NCI-H2227 (cell line): Measurements from ENCODE around the gene ICA1.
A peak's percentile ranks its signal among the peaks of the same experiment; 100 is the strongest.

Experiments used
- DNase-seq: peaks from one replicate; lab custom pipeline; 2025; ENCODE audit not compliant: unreplicated experiment; lab: John Stamatoyannopoulos, UW

Gene ICA1

DNA sequence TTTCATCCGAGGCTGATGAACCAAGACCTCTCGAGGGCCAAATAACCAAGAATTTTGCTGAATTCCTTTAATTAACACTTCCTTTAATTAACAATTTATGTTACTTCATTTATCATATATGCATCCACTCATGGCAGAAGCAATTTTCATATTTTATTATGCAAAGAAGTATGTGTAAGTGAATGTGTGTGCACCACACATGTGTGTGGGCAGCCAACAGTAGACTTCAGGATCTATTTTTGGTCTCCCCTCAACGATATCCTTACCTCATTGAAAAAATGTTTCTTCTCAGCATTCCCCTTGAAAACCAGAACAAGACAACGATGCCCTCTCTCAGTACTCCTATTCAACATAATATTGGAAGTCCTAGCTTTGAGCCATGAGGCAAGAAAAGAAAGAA is 96.8 kb downstream of the ICA1 start:
- no peak for DNase-seq

DNA sequence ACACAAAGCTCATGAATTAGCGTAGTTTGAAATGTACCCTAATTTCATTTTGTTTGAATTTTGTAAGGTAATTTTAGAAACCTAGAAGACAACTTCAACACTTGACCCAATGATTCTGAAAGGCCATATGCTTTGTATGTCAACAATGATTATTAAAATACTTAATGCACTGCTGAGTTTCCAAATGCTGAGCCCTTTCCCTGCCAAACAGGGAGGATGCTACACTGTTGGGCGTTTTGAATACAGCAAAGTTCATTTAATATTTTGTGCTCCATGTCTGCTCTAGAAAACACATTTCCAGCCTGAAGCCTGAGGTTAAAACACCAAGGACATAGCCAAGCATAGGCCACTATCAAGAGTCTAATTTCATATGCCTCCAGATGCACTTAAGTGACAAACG is 99.8 kb downstream of the ICA1 start:
- DNase-seq, result no peak

DNA sequence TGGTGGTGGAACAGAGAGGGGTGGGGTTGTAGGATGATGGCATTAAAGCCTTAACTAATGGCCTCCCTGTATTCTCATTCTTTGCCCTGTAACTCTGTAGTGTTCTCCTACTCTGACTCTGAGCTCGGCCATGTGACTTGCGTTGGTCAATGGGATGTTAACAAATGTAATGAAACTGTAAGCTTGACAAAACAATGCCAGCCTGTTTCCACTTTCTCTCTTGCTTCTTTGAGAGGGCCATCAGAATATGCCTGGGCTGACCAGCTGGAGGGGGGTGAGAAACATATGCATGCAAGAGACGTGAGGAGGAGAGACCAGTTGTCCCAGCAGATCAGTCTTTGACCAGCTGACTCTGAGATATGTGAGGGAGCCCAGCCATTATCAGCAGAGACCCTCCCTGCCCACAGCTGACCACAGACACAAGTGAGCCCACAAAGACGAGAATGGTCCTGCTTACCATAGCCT is 100.6 kb downstream of the ICA1 start:
- DNase-seq, result no peak

DNA sequence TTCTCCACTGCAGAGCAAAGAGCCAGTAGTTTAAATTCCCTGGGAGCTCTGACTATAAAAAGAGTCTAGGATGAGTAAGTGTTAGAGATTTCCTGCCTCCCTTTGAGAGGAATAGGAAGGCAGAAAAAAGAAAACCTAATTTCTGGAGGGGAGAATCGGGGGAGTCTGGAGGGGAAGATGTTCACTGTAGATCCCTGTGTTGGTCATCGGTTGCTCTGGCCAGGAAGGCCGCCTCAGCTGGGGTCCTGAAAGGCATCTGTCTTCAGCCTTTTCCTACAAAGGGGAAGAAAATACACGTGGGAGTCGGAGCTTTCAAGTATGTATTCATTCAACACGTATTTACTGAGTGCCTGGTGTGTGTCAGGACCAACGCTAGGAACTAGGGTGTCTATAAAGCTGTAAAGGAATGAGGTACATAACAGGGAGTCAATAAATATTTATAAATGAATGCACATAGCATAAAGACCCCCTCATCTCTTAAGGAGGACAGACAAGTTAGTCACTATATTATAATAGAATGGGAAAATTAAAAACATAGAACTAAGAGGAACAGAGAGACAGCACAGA is 101.1 kb downstream of the ICA1 start:
- DNase-seq, result no peak

DNA sequence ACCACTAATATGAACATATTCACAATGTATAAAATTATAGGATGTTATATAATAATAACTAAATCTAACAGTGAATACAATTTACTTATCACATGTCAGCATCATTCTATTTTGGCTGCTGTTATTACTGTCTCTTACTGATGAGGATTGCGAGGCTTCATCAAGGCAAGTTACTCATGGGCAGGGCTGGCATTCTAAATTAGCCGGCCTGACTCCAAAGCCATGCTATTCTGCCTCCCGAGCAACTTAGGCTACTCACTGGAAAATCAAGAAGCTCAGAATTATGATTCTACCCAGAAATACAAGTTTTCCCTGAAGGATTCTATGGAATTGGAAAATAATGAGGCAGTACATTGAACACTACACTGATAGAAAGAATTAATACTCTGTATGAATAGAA is 101.7 kb downstream of the ICA1 start:
- no peak for DNase-seq

DNA sequence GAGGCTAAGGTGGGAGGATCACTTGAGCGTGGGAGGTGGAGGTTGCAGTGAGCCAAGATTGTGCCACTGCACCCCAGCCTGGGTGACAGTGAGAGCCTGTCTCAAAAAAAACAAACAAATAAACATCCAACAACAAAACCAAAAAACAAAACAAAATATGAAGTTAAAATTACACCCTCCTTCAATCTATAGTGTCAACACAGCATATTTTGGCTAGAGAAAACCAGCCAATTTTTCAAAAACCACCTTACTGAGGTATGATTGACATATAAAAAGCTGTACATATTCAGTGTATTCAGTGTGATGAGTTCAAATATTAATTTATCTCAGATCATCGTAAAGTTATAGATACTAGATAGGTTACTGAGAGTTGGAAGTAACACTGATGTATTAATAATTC is 102.4 kb downstream of the ICA1 start:
- DNase-seq, result no peak

DNA sequence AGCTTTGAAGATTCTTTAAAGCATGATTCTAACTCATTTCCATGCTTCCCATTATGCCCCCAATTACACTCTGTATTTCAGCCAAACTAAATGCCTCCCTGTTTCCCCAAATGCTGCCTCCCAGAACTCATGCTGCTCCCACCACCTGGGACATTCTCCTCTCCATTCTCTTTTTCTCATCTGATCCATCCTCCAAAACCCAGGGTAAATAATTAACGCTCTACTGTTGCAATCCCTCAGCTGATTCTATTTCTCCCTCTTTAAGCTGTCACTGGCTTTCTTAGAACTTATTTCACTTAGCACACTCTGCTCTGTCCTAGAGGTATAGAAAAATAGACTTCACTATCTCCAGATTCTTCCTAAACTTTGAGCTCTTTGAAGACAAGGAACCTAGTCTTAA is 104.7 kb downstream of the ICA1 start:
- no peak for DNase-seq

DNA sequence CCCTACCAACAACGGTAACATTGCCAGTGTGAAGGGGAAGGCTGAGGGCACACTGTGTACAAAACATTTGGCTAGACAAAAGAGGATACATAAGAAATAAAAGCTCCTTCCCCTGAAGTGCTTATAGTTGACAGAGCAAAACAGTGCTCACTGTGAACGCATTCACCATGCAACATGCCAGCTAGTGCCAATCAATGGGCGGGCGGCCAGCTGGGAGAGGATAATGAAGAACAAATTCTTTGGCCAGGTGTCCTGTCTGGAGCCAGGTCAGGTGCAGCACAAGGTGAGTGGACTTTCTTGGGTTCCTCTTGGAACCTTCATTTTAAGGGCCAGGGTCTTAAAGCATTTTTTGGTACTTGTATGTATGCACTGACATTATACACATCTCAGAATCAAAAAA is 106.1 kb downstream of the ICA1 start:
- DNase-seq, result no peak

DNA sequence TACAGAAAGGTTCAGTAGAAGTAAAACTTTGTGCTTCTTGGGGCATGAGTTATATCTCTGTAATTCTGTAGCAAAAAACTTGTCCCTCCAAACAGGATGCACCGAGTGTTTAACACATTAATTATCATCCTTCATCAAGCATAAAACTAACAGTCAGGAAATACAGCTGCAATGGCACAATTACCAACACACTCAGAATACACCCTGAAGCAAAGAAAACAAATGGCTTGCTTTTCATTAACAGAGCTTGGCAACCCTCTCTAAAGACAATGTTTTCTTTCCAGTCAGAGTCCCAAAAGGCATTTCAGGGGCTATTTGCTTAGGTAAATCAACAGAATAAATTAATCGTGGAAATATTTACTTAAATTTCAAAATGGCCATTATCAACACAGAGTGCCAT is 107.7 kb downstream of the ICA1 start:
- no peak for DNase-seq

DNA sequence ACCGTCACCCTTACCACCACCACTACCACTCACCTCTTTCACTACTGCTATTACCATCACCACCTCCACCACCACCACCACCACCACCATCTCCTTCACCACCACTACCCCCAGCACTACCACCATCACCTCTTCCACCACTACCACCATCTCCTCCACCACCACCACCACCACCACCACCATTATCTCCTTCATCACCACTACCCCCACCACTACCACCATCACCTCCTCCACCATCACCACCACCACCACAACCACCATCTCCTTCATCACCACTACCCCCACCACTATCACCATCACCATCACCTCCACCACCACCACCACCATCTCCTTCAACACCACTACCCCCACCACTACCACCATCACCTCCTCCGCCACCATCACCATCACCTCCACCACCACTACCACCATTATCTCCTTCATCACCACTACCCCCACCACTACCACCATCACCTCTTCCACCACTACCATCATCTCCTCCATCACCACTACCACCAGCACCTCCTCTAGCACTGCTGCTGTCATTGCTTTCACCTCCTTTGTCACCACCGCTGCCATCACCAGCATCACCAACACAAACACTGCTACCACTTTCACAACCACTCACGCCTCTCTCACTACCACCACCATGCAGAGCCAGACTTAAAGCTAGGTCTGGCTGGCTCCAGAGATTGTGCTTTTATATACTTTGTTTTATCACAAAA is 109.3 kb downstream of the ICA1 start:
- DNase-seq, result no peak

DNA sequence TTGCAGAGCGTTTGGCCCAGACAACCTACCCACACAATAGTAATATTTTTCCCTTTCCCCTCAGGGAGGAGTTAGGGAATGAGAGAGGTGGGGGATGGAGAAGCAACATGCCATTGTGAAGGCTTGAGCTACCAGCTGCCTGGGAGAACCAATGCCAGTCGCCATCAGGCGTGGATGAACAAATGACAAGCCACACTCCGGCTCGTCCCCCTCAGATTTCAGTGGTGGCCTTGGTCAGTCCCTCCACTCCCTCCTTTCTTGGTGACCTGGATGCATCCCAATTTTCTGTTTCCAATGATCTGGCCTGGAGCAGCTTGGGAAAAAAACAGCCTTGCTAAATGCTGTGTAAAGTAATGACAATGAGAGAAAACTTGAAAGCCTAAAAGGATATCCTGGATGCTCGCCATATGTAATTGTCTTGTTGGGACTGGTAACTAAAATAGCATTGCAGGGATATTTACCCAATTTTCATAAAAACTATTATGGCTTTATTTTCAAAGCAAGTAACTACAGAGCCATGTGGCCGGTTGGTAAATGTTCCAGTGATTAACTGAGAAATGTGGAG is 110.7 kb downstream of the ICA1 start:
- DNase-seq, result no peak

DNA sequence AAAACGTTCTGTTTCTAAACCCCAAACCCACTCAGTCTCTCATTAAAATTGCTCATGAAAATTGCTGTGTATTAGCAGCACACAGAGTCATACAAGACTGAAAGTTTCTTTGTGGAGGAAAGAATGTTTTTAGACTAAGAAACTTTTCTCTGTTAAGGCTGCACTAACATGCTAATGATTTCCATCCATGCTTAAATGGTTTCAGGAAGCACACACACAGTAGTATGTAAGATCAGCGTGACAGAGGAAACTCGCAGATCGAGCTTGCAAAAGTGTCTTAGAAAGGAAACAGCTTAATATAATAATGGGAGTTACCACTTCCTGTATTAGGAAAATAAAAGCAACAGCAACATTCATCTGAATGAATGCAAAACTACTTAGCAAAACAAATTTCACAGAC is 112.7 kb downstream of the ICA1 start:
- DNase-seq, result no peak

DNA sequence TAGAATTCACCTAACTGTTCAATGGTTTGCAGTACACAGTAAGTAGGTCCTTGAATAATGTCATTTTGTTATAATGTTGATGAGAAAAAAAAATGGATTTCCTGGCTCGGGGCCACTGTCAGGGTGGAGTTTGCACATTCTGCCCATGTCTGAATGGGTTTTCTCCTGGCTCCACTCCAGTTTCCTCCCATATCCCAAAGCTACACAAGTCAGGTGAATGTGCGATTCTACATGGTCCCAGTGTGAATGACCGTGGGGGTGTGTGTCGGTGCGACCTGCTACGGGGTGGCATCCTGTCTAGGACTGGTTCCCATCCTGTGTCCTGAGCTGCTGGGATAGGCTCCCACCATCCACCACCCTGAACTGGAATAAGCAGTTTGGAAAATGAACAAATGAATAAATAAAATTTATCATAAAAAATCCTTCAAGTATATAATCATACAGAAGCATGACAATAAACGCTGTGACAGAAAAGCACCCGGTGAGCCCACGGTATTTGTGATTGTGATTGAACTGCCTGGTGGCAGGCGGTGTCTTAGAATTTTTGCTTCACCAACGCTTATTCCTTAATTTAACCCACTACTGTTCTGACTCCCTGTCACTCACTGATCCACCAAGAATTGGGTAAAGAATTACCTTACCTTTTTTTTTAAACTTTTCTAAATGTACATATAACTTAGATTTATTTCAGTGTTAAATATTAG is 114.1 kb downstream of the ICA1 start:
- no peak for DNase-seq

DNA sequence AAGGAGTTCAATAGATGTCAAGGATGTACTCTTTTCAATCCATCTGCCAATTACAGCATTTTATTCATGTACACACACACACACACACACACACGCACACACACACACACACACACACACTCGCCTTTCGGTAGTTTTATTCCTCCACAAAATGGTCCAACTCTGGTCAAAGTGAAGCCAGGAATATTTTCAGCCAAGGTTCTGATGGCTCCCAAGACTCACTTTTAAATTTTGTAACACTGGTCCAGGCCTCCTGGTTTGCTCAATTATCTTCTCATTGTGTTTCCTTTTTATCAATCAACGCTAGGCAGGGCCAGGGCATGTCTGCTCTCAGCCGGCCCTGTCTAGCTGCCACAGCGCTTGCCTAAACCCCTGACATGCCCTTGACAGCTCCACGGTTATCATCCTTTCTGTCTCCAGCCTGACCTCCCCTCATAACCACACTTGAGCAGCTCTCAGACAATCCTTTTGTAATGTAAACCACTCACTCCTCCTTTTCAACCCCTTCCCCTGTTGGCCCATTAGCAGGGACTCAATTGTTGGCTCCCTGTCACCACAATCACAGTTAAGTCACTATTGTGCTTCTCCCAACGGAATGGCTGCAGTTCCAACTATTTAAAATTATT is 115.1 kb downstream of the ICA1 start:
- DNase-seq, result peak; percentile 78

DNA sequence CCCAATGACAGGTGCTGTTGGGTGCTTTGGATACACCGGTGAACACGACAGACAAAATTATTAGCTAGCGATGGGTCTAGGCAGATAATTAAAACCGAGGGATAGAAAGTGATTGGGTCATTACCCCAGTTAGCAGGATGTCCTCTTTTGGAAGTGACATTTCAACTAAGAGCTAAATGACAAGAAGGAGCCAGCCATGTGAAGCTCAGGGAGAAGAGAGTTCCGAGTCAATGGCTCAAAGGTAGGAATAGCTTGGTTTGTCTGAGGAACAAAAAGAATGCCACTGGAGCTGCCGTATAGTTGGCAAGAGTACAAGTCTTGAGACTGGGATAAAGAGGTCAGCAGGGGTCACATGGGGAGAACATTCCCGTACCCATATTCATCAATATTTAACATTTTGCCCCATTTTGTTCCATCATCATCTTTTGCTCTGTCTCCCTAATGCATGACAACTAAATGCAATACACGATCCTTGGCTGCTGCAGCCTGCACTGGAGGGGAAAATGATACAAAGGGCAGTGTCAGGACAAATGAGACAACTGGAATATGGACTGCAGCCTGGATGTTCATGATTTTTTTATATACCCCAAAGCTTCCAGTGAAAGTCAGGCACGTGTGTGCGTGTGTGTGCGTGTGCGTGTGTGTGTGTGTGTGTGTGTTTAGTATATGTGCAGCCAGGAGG is 115.7 kb downstream of the ICA1 start:
- no peak for DNase-seq

DNA sequence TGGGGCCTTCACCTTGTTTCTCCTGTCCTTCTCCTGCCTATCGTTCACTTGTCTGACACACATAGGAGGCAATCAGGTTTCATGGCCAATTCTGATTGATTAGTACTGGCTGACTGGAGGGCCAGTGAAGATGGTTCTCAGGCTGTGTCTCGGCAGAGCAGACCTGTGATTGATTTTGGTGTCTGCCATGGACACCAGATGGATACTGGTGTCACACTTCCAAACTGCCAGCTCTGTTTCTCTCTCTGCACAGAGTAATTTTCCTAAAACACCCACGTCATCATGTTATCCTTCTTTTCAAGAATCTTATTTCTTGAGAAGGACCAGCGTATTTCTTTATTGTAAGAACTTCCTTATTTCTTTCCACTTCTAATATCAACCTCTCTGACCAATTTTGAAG is 117.1 kb downstream of the ICA1 start:
- DNase-seq, result no peak

DNA sequence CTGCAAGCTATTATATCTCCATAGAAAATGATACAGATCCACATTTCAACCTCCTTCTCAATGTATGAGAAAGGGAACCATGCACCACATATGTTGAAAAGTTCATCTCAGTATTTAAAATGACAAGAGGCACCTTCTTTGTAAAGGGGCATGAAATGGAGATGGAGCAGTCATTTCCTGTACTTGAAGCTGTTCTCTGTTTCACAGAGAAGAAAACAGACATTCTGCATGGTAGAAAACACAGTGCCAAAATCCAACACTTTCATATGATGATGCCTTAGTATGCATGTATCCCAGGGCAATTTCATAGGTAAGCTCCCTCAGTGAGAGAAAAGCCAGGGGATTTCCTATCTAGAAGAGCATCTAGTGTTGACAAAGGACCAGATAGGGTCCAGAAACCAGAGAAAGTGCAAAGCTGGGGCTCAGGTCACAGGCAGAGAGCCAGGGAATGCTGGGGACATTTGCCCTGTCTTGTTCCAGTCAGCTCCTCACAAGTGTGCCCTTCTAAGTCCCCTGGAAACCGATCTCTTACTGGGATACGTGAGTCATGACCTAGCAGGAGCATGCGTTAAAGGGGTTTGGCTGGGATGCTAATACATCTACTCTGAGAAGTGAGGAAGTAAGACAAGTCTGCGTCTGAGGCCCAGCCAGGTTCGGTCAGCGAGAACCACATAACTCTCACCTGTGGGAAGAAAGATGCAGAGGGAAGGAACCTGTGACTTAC is 118.7 kb downstream of the ICA1 start:
- DNase-seq, result no peak

DNA sequence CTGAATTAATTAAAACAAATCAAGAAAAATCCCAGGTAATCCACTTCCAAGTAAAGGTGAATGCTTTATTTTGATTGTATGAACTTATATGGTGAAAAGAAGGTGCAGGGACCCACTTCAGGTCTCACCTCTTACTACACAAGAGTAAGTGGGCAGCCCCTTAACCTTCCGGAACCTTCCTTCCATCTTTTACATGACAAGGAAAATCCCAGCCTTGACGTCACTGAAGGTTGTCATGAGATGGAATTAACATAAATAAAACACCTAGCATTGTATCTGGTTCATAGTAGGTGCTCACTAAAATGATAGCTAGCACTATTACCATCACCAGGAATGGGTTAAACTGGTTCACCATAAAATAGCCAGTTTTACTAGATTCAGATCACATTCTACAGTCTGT is 119.5 kb downstream of the ICA1 start:
- no peak for DNase-seq

DNA sequence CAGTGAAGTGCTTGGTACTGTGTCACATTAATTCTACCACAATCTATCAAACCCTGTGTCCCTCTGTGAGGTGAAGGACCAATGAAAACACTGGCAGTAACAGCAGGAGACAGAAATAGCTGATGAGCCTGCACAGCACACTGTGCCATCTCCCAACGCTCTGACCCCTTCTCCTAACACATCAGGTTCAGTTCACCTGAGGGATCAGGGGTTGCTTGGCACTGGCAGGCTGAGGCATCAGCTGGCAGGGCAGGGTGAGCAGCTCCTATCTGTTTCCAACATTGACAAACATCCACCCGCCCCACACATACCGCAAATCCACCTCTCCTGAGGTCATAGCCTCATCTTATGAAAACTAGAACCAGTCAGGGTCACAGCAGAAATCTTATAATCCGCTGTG is 120.9 kb downstream of the ICA1 start:
- no peak for DNase-seq

DNA sequence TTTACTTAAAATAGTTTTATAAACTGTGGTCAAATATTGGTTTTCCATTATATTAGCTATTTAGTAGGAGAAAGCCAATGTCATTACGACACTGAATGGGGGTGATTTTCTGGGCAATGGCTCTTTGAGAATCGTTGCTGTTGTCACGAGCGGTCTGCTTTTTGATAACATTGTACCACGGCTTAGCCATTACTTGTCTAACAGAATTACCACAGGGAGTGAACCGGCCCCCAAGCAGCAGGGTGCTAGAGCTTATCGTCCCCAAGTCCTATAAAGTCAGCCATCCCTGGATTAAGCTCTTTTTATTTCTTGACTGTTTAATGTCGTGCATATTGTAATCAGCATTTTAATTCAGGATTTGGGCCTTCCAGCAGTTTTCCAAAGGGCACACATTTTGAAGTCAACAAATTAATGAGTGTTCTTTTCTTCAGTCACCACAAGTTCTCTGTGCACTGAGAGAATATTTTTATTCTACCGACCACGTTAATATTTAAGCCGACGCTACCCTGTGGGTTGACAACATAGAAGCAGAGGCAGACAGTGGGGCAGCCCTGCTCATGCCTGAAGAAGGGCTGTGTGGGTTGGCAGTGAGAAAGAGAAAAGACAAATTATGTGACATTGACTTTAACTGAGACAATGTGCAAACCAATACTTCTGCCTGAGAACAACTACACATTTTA is 125.8 kb downstream of the ICA1 start:
- no peak for DNase-seq
